ENCODE measurements around the gene NMBR. TPM values are rescaled to one million over a fixed set of nuclear protein-coding genes. Genes with fewer than 3 reads are reported as not detected.

The NMBR gene
- total and polyA plus RNA-seq, 2 donors from 2014 or later, result not detected

DNA sequence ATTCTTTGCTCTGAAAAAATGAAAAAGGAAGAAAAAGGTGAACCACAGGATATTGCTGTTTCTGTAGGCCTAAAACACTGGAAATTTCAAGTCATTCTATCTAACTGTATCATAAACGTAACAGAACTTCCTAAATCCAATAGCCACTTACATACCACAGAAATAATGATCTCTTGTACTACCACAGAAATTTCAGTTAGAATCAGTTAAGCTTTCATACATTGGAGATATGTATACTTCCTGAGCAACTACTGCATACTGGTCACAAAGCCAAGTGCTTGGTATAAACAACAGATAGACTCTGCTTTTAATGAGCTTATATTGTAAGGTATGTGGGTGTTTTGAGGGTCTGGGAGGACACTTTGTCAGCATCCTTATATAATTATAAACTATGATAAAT, 38.7 kb upstream of the NMBR start:
- DNase-seq (no peak), FAIRE-seq (no peak)
- TF ChIP-seq, protein P1, sequence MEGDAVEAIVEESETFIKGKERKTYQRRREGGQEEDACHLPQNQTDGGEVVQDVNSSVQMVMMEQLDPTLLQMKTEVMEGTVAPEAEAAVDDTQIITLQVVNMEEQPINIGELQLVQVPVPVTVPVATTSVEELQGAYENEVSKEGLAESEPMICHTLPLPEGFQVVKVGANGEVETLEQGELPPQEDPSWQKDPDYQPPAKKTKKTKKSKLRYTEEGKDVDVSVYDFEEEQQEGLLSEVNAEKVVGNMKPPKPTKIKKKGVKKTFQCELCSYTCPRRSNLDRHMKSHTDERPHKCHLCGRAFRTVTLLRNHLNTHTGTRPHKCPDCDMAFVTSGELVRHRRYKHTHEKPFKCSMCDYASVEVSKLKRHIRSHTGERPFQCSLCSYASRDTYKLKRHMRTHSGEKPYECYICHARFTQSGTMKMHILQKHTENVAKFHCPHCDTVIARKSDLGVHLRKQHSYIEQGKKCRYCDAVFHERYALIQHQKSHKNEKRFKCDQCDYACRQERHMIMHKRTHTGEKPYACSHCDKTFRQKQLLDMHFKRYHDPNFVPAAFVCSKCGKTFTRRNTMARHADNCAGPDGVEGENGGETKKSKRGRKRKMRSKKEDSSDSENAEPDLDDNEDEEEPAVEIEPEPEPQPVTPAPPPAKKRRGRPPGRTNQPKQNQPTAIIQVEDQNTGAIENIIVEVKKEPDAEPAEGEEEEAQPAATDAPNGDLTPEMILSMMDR (IDR thresholded peaks at IDR 0.05; ENCODE audit: borderline replicate concordance, extremely low read depth, insufficient read depth), result no peak
- Histone ChIP-seq H3K27ac (ENCODE audit: low read depth in 2 of 2, low read length in 2 of 2) (no peak overlapping the region), H3K27me3 (ENCODE audit: control insufficient read depth, insufficient read depth, low read length) (no peaks in the 10 kb centered on the region), H3K4me3 (ENCODE audit: low read length in 3 of 3) (no peak overlapping the region), H3K9me3 (ENCODE audit: control insufficient read depth in 2 of 3, insufficient read depth in 1 of 3, low read length in 3 of 3) (no peaks in the 10 kb centered on the region), H3K9ac (ENCODE audit: low read length in 3 of 3) (no peak overlapping the region), H3K36me3 (ENCODE audit: control insufficient read depth in 2 of 3, insufficient read depth in 3 of 3, low read length in 3 of 3) (no peaks in the 10 kb centered on the region), H3K4me1 (ENCODE audit: control insufficient read depth in 2 of 3, insufficient read depth in 2 of 3, low read depth in 1 of 3, low read length in 3 of 3) (no peaks in the 10 kb centered on the region)
- intact Hi-C loops (cut with DNase I), result no loop called here

DNA sequence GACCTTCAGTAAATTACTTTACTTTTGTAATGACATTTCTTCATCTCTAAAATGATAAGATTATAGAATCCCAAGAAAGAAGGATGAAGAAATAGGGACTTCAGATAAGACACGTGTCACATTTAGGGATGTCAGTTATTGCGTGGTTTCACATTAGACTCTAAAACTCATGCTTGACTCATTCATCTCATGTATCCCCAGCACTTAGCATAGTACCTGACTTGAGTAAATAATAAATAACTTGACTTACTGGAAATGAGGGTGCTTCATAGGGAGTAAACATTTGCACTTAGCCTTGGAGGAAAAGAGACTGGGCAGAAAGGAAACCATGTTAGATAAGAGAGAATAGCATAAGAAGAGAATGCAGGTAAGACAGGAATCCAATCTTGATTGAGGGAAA, 37.4 kb upstream of the NMBR start:
- TF ChIP-seq, protein P1 (IDR thresholded peaks at IDR 0.05; ENCODE audit: borderline replicate concordance, extremely low read depth, insufficient read depth), result no peak
- H3K36me3 ChIP-seq (ENCODE audit: control insufficient read depth in 2 of 3, insufficient read depth in 3 of 3, low read length in 3 of 3), result no peaks in the 10 kb centered on the region
- no peaks in the 10 kb centered on the region for H3K4me1 ChIP-seq (ENCODE audit: control insufficient read depth in 2 of 3, insufficient read depth in 2 of 3, low read depth in 1 of 3, low read length in 3 of 3)
- no peak for FAIRE-seq
- H3K27ac ChIP-seq (ENCODE audit: low read depth in 2 of 2, low read length in 2 of 2), result no peak overlapping the region
- H3K9me3 ChIP-seq (ENCODE audit: control insufficient read depth in 2 of 3, insufficient read depth in 1 of 3, low read length in 3 of 3), result no peaks in the 10 kb centered on the region
- H3K9ac ChIP-seq (ENCODE audit: low read length in 3 of 3), result no peak overlapping the region
- H3K4me3 ChIP-seq (ENCODE audit: low read length in 3 of 3), result no peak overlapping the region
- H3K27me3 ChIP-seq (ENCODE audit: control insufficient read depth, insufficient read depth, low read length), result no peaks in the 10 kb centered on the region
- intact Hi-C loops (cut with DNase I), result no loop called here
- DNase-seq, result no peak

- Histone ChIP-seq H3K9ac (ENCODE audit: low read length in 3 of 3) (no peak overlapping the region), H3K4me3 (ENCODE audit: low read length in 3 of 3) (no peak overlapping the region), H3K9me3 (ENCODE audit: control insufficient read depth in 2 of 3, insufficient read depth in 1 of 3, low read length in 3 of 3) (no peaks in the 10 kb centered on the region), H3K4me1 (ENCODE audit: control insufficient read depth in 2 of 3, insufficient read depth in 2 of 3, low read depth in 1 of 3, low read length in 3 of 3) (no peaks in the 10 kb centered on the region), H3K36me3 (ENCODE audit: control insufficient read depth in 2 of 3, insufficient read depth in 3 of 3, low read length in 3 of 3) (no peaks in the 10 kb centered on the region), H3K27me3 (ENCODE audit: control insufficient read depth, insufficient read depth, low read length) (no peaks in the 10 kb centered on the region), H3K27ac (ENCODE audit: low read depth in 2 of 2, low read length in 2 of 2) (no peak overlapping the region)
- FAIRE-seq (no peak), DNase-seq (peak in 1 of 5 donors; percentile 3)
- TF ChIP-seq, protein P1 (IDR thresholded peaks at IDR 0.05; ENCODE audit: borderline replicate concordance, extremely low read depth, insufficient read depth), result no peak
- intact Hi-C loops (cut with DNase I), result no loop called here
Observed at GRCh38 chr6:142183351-142183750, 36.4 kb upstream of the NMBR start.

DNA sequence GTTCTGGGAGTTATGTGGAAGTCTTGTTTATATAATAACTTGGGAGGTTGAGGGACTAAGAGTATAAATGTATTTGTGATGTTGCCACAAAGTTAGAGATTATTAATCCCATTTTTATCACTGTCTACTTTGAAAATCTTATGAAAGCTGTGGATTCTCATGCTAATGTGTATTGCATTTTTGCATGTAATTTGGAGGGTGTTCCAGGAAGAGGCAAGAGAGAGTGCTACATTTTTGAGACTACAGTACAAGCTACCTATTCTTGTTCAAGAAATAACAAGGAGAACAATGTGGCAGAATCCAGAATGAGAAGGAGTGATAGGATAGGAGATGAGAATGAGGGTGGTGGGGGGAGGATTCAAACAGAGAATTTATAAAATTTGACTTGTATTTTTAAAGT, 35.1 kb upstream of the NMBR start:
- intact Hi-C loops (cut with DNase I), result no loop called here
- no peak overlapping the region for H3K4me3 ChIP-seq (ENCODE audit: low read length in 3 of 3)
- no peak for FAIRE-seq

More for the DNA sequence above, 35.1 kb upstream of the NMBR start:
- peaks cover 0 to 2% (median 0%) of the 10 kb centered on the region in 3 donors for H3K36me3 ChIP-seq (ENCODE audit: control insufficient read depth in 2 of 3, insufficient read depth in 3 of 3, low read length in 3 of 3)
- no peak overlapping the region for H3K27ac ChIP-seq (ENCODE audit: low read depth in 2 of 2, low read length in 2 of 2)
- TF ChIP-seq, protein P1 (IDR thresholded peaks at IDR 0.05; ENCODE audit: borderline replicate concordance, extremely low read depth, insufficient read depth), result no peak
- no peaks in the 10 kb centered on the region for H3K9me3 ChIP-seq (ENCODE audit: control insufficient read depth in 2 of 3, insufficient read depth in 1 of 3, low read length in 3 of 3)
- H3K4me1 ChIP-seq (ENCODE audit: control insufficient read depth in 2 of 3, insufficient read depth in 2 of 3, low read depth in 1 of 3, low read length in 3 of 3), result no peaks in the 10 kb centered on the region
- H3K9ac ChIP-seq (ENCODE audit: low read length in 3 of 3), result no peak overlapping the region
- no peak for DNase-seq
- no peaks in the 10 kb centered on the region for H3K27me3 ChIP-seq (ENCODE audit: control insufficient read depth, insufficient read depth, low read length)
